H1 (cell line): ENCODE results near the gene PSKH1.

ENCODE experiments used
- CHD1 ChIP-seq: IDR thresholded peaks from 2 replicates; pipeline ENCODE4 v1.6.1; 2012; ENCODE audit warnings: low read depth, low read length, improper control_type of control experiment
- CTCF ChIP-seq, 3 experiments: IDR thresholded peaks; 1 replicate in 2 of 3; 2 replicates in 1 of 3; pipeline versions ENCODE4 v1.5.1 to v1.6.1; 2011; ENCODE audit warnings: low read length in 3 of 3, mild to moderate bottlenecking in 3 of 3, inconsistent platforms in 2 of 3, low read depth in 1 of 3, moderate library complexity in 1 of 3; ENCODE audit not compliant: insufficient read depth in 1 of 3; ENCODE audit errors: control extremely low read depth in 1 of 3
- E2F6 ChIP-seq: IDR thresholded peaks from 2 replicates; pipeline ENCODE4 v1.6.1; 2012; ENCODE audit warnings: inconsistent platforms
- HDAC6 ChIP-seq: IDR thresholded peaks from one replicate; pipeline ENCODE4 v1.7.1; 2012; ENCODE audit warnings: low read depth, mild to moderate bottlenecking, inconsistent platforms, low read length, moderate library complexity
- POLR2A ChIP-seq, 2 experiments: IDR thresholded peaks; 1 replicate in 1 of 2; 2 replicates in 1 of 2; pipeline ENCODE4 v1.6.1; 2011; ENCODE audit warnings: low read depth in 2 of 2, low read length in 2 of 2, mild to moderate bottlenecking in 2 of 2; ENCODE audit errors: control extremely low read depth in 1 of 2
- YY1 ChIP-seq: IDR thresholded peaks from 2 replicates; pipeline ENCODE4 v1.6.1; 2011; ENCODE audit warnings: low read depth, mild to moderate bottlenecking, low read length
- ZNF274 ChIP-seq: IDR thresholded peaks from 2 replicates; pipeline ENCODE4 v1.7.0; 2012; ENCODE audit warnings: low read length, borderline replicate concordance; ENCODE audit errors: extremely low read depth

- TF ChIP-seq ZNF274 (no peak), CHD1 (no peak), POLR2A (IDR thresholded peaks at IDR 0.05; ENCODE audit: control extremely low read depth in 1 of 2, low read depth in 2 of 2, low read length in 2 of 2) (no peak), YY1 (no peak), HDAC6 (no peak), CTCF (IDR thresholded peaks at IDR 0.05; ENCODE audit: control extremely low read depth in 1 of 3, insufficient read depth in 1 of 3, low read depth in 1 of 3, low read length in 3 of 3) (peak in 2 of 3 experiments; percentile 27 to 30; a peak in 3 of 4 replicates), E2F6 (peak; percentile 64)
Observed at GRCh38 chr16:67963662-67964321, 70.7 kb downstream of the PSKH1 start.
